Measurements from ENCODE around the gene CFAP65.

Gene CFAP65

GRCh38 chr2:218990612-218991011 lies 50.7 kb downstream of the CFAP65 start:
- DNase-seq (ENCODE audit: low read depth), result no peak

- DNase-seq (ENCODE audit: low read depth), result no peak
Measured at GRCh38 chr2:218990052-218990451, 51.3 kb downstream of the CFAP65 start.

GRCh38 chr2:218988650-218989049 lies 52.7 kb downstream of the CFAP65 start:
- no peak for DNase-seq (ENCODE audit: low read depth)

- DNase-seq (ENCODE audit: low read depth), result no peak
Measured at GRCh38 chr2:218988164-218988563, 53.2 kb downstream of the CFAP65 start.

- no peak for DNase-seq (ENCODE audit: low read depth)
Measured at GRCh38 chr2:218986148-218986761, 55.1 kb downstream of the CFAP65 start.

- no peak for DNase-seq (ENCODE audit: low read depth)
Measured at GRCh38 chr2:218985325-218986091, 55.8 kb downstream of the CFAP65 start.

- no peak for DNase-seq (ENCODE audit: low read depth)
Measured at GRCh38 chr2:218985021-218985324, 56.3 kb downstream of the CFAP65 start, which contains the start of gene FEV. TSS of gene FEV (minus strand) at chr2:218985184. CDS start at chr2:218985075, 109 bp downstream.

- no peak for DNase-seq (ENCODE audit: low read depth)
Measured at GRCh38 chr2:218984239-218985020, 56.9 kb downstream of the CFAP65 start.

- DNase-seq (ENCODE audit: low read depth), result no peak
Measured at GRCh38 chr2:218983934-218984238, 57.4 kb downstream of the CFAP65 start.

- no peak for DNase-seq (ENCODE audit: low read depth)
Measured at GRCh38 chr2:218983263-218983933, 57.9 kb downstream of the CFAP65 start.

- no peak for DNase-seq (ENCODE audit: low read depth)
Measured at GRCh38 chr2:218982586-218983262, 58.6 kb downstream of the CFAP65 start.

GRCh38 chr2:218981881-218982585 lies 59.3 kb downstream of the CFAP65 start:
- DNase-seq (ENCODE audit: low read depth), result no peak

- no peak for DNase-seq (ENCODE audit: low read depth)
Measured at GRCh38 chr2:218981390-218981880, 59.9 kb downstream of the CFAP65 start.

- no peak for DNase-seq (ENCODE audit: low read depth)
Measured at GRCh38 chr2:218980735-218981389, 60.5 kb downstream of the CFAP65 start.

GRCh38 chr2:218979846-218980734 lies 61.2 kb downstream of the CFAP65 start:
- DNase-seq (ENCODE audit: low read depth), result peak; percentile 79

- no peak for DNase-seq (ENCODE audit: low read depth)
Measured at GRCh38 chr2:218975060-218975777, 66.1 kb downstream of the CFAP65 start.

- no peak for DNase-seq (ENCODE audit: low read depth)
Measured at GRCh38 chr2:218970894-218971293, 70.4 kb downstream of the CFAP65 start.

- DNase-seq (ENCODE audit: low read depth), result peak; percentile 90
Measured at GRCh38 chr2:218964041-218964771, 77.1 kb downstream of the CFAP65 start.

Data from iris pigment epithelial cell (primary cell).